Measurements from ENCODE around the gene COASY.

GRCh38 chr17:42526031-42526444, 35.9 kb upstream of the COASY start:
- TF ChIP-seq CTCF (IDR thresholded peaks at IDR 0.05) (no peak), POLR2A (IDR thresholded peaks at IDR 0.05; ENCODE audit: low read depth) (no peak), EP300 (IDR thresholded peaks at IDR 0.05) (no peak), POLR2AphosphoS5 (IDR thresholded peaks at IDR 0.05) (no peak)
